Measurements from ENCODE around the gene PDK4.

Gene PDK4

GRCh38 chr7:95539426-95539825 lies 56.9 kb downstream of the PDK4 start:
- H3K4me3 ChIP-seq, result no peak overlapping the region
- no peak overlapping the region for H3K27ac ChIP-seq
- DNase-seq (ENCODE audit: low read depth, low spot score), result no peak
- no peak overlapping the region for H3K9ac ChIP-seq (ENCODE audit: insufficient read length)
- H3K9me3 ChIP-seq (ENCODE audit: low read depth, low read length), result no peaks in the 10 kb centered on the region
- no peaks in the 10 kb centered on the region for H3K36me3 ChIP-seq (ENCODE audit: insufficient read depth, low read length)
- no peak for TF ChIP-seq FOXP2 (optimal IDR thresholded peaks at IDR 0.05; ENCODE audit: control extremely low read depth, extremely low read length, insufficient read depth)
- no peak for TF ChIP-seq POLR2AphosphoS5 (IDR thresholded peaks at IDR 0.05; ENCODE audit: borderline replicate concordance, low read depth, low read length)
- TF ChIP-seq EZH2 (IDR thresholded peaks at IDR 0.05), result no peak

- DNase-seq (ENCODE audit: low read depth, low spot score), result no peak
- no peaks in the 10 kb centered on the region for H3K36me3 ChIP-seq (ENCODE audit: insufficient read depth, low read length)
- H3K9me3 ChIP-seq (ENCODE audit: low read depth, low read length), result no peaks in the 10 kb centered on the region
- TF ChIP-seq EZH2 (IDR thresholded peaks at IDR 0.05), result no peak
- no peak for TF ChIP-seq POLR2AphosphoS5 (IDR thresholded peaks at IDR 0.05; ENCODE audit: borderline replicate concordance, low read depth, low read length)
- TF ChIP-seq FOXP2 (optimal IDR thresholded peaks at IDR 0.05; ENCODE audit: control extremely low read depth, extremely low read length, insufficient read depth), result no peak
- no peak overlapping the region for H3K9ac ChIP-seq (ENCODE audit: insufficient read length)
- H3K4me3 ChIP-seq, result no peak overlapping the region
- H3K27ac ChIP-seq, result no peak overlapping the region
Measured at GRCh38 chr7:95537468-95537867, 58.8 kb downstream of the PDK4 start.

- no peak for TF ChIP-seq FOXP2 (optimal IDR thresholded peaks at IDR 0.05; ENCODE audit: control extremely low read depth, extremely low read length, insufficient read depth)
- no peaks in the 10 kb centered on the region for H3K9me3 ChIP-seq (ENCODE audit: low read depth, low read length)
- H3K9ac ChIP-seq (ENCODE audit: insufficient read length), result no peak overlapping the region
- no peak overlapping the region for H3K27ac ChIP-seq
- H3K4me3 ChIP-seq, result no peak overlapping the region
- H3K36me3 ChIP-seq (ENCODE audit: insufficient read depth, low read length), result no peaks in the 10 kb centered on the region
- DNase-seq (ENCODE audit: low read depth, low spot score), result no peak
Measured at GRCh38 chr7:95536656-95537311, 59.5 kb downstream of the PDK4 start.

- H3K9ac ChIP-seq (ENCODE audit: insufficient read length), result no peak overlapping the region
- no peak for TF ChIP-seq EZH2 (IDR thresholded peaks at IDR 0.05)
- no peak for TF ChIP-seq POLR2AphosphoS5 (IDR thresholded peaks at IDR 0.05; ENCODE audit: borderline replicate concordance, low read depth, low read length)
- TF ChIP-seq FOXP2 (optimal IDR thresholded peaks at IDR 0.05; ENCODE audit: control extremely low read depth, extremely low read length, insufficient read depth), result no peak
- no peaks in the 10 kb centered on the region for H3K36me3 ChIP-seq (ENCODE audit: insufficient read depth, low read length)
- H3K4me3 ChIP-seq, result no peak overlapping the region
- no peak overlapping the region for H3K27ac ChIP-seq
- no peak for DNase-seq (ENCODE audit: low read depth, low spot score)
- no peaks in the 10 kb centered on the region for H3K9me3 ChIP-seq (ENCODE audit: low read depth, low read length)
Measured at GRCh38 chr7:95535662-95536061, 60.7 kb downstream of the PDK4 start.

- TF ChIP-seq POLR2AphosphoS5 (IDR thresholded peaks at IDR 0.05; ENCODE audit: borderline replicate concordance, low read depth, low read length) (no peak), EZH2 (IDR thresholded peaks at IDR 0.05) (no peak), FOXP2 (optimal IDR thresholded peaks at IDR 0.05; ENCODE audit: control extremely low read depth, extremely low read length, insufficient read depth) (no peak)
- Histone ChIP-seq H3K9ac (ENCODE audit: insufficient read length) (no peak overlapping the region), H3K4me3 (no peak overlapping the region), H3K36me3 (ENCODE audit: insufficient read depth, low read length) (no peaks in the 10 kb centered on the region), H3K27ac (no peak overlapping the region), H3K9me3 (ENCODE audit: low read depth, low read length) (no peaks in the 10 kb centered on the region)
- DNase-seq (ENCODE audit: low read depth, low spot score), result no peak
Measured at GRCh38 chr7:95534796-95535195, 61.5 kb downstream of the PDK4 start.
